ENCODE measurements around the gene ZNF516.

DNA sequence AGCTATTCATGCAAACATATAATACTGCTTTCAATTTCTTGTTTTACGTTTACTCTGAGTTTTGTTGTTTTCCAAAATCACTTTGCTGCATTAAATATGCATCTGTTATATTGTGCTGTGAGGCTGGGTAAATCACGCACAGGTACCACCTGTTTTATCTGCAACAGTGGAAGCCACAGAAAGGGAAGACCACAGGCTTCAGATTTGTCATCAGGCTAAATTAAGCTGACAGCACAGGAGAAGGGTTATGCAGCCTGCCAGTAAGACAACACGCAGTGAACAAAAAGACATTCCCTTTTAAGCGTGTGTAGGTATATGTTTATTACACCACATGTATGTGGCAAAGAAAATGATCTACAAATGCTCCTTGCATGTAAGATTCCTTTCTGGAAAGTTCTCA, 38.2 kb downstream of the ZNF516 start:
- TF ChIP-seq CTCF (IDR thresholded peaks at IDR 0.05), result no peak
- TF ChIP-seq POLR2A (IDR thresholded peaks at IDR 0.05), result no peak
